H9 (cell line): ENCODE data around the gene ELMOD3. TPM values are rescaled to one million over a fixed set of nuclear protein-coding genes. Genes with fewer than 3 reads are reported as not detected.

Source experiments
- DNase-seq: peaks from one replicate; pipeline ENCODE4 v3.0.0-alpha.2; 2017
- H2AFZ ChIP-seq: one replicate; pipeline ENCODE4 v1.6.1; 2013; ENCODE audit warnings: mild to moderate bottlenecking, low read length, control low read depth, moderate library complexity
- H2AK5ac ChIP-seq: 2 replicates; pipeline ENCODE4 v1.6.1; 2013; ENCODE audit warnings: low read length, control low read depth, mixed read lengths; ENCODE audit not compliant: insufficient read length
- H2BK120ac ChIP-seq: one replicate; pipeline ENCODE4 v1.6.1; 2013; ENCODE audit warnings: low read depth, mild to moderate bottlenecking, low read length, control low read depth, inconsistent platforms; ENCODE audit not compliant: poor library complexity, severe bottlenecking
- H2BK12ac ChIP-seq: 2 replicates; pipeline ENCODE4 v1.6.1; 2013; ENCODE audit warnings: low read length, control low read depth, mixed read lengths, low read depth; ENCODE audit not compliant: insufficient read length
- H2BK15ac ChIP-seq: 2 replicates; pipeline ENCODE4 v1.6.1; 2013; ENCODE audit warnings: low read depth, low read length, control low read depth
- H2BK20ac ChIP-seq: one replicate; pipeline ENCODE4 v1.6.1; 2013; ENCODE audit warnings: low read depth, mild to moderate bottlenecking, low read length, control low read depth, inconsistent platforms; ENCODE audit not compliant: poor library complexity, severe bottlenecking
- H2BK5ac ChIP-seq: 2 replicates; pipeline ENCODE4 v1.6.1; 2013; ENCODE audit warnings: low read length, control low read depth, mixed read lengths; ENCODE audit not compliant: insufficient read length
- H3K14ac ChIP-seq: 2 replicates; pipeline ENCODE4 v1.6.1; 2013; ENCODE audit warnings: low read length, control low read depth; ENCODE audit not compliant: insufficient read depth
- H3K18ac ChIP-seq: 2 replicates; pipeline ENCODE4 v1.6.1; 2013; ENCODE audit warnings: low read depth, mild to moderate bottlenecking, mixed read lengths, low read length, control low read depth; ENCODE audit not compliant: insufficient read length
- H3K23ac ChIP-seq: 2 replicates; pipeline ENCODE4 v1.6.1; 2013; ENCODE audit warnings: low read length, control low read depth, mixed read lengths, low read depth; ENCODE audit not compliant: insufficient read length
- H3K23me2 ChIP-seq: 2 replicates; pipeline ENCODE4 v1.6.1; 2013; ENCODE audit warnings: low read depth, mild to moderate bottlenecking, mixed read lengths, low read length, control low read depth; ENCODE audit not compliant: insufficient read length, poor library complexity, severe bottlenecking
- H3K27ac ChIP-seq: 2 replicates; pipeline ENCODE4 v1.5.1; 2013; ENCODE audit warnings: low read length, control low read depth, mixed read lengths, low read depth; ENCODE audit not compliant: insufficient read length
- H3K27me3 ChIP-seq: 2 replicates; pipeline ENCODE4 v1.6.1; 2013; ENCODE audit warnings: low read length, control low read depth, inconsistent platforms; ENCODE audit not compliant: insufficient read depth
- H3K4ac ChIP-seq: 2 replicates; pipeline ENCODE4 v1.6.1; 2013; ENCODE audit warnings: low read depth, mild to moderate bottlenecking, control low read depth, inconsistent platforms, low read length, moderate library complexity
- H3K4me1 ChIP-seq: 2 replicates; pipeline ENCODE4 v1.6.1; 2013; ENCODE audit warnings: low read length, control low read depth, inconsistent platforms; ENCODE audit not compliant: insufficient read depth
- H3K4me2 ChIP-seq: 2 replicates; pipeline ENCODE4 v1.6.1; 2013; ENCODE audit warnings: low read length, control low read depth, mixed read lengths; ENCODE audit not compliant: insufficient read length, insufficient read depth
- H3K56ac ChIP-seq: 2 replicates; pipeline ENCODE4 v1.6.1; 2013; ENCODE audit warnings: low read depth, mild to moderate bottlenecking, mixed read lengths, low read length, control low read depth; ENCODE audit not compliant: insufficient read length
- H3K79me1 ChIP-seq: 2 replicates; pipeline ENCODE4 v1.6.1; 2013; ENCODE audit warnings: low read depth, mild to moderate bottlenecking, moderate library complexity, low read length, control low read depth, inconsistent platforms; ENCODE audit not compliant: insufficient read depth, poor library complexity, severe bottlenecking
- H3K79me2 ChIP-seq: 2 replicates; pipeline ENCODE4 v1.6.1; 2013; ENCODE audit warnings: low read length, control low read depth, inconsistent platforms; ENCODE audit not compliant: insufficient read depth
- H3K9ac ChIP-seq: 2 replicates; pipeline ENCODE4 v1.6.1; 2013; ENCODE audit warnings: low read length, control low read depth, mixed read lengths; ENCODE audit not compliant: insufficient read length; ENCODE audit errors: extremely low read depth
- H3K9me3 ChIP-seq: one replicate; pipeline ENCODE4 v1.6.1; 2013; ENCODE audit warnings: low read depth, low read length, inconsistent platforms; ENCODE audit not compliant: control insufficient read depth
- H3T11ph ChIP-seq: one replicate; pipeline ENCODE4 v1.6.1; 2013; ENCODE audit warnings: mild to moderate bottlenecking, low read length, control low read depth, inconsistent platforms
- H4K20me1 ChIP-seq: one replicate; pipeline ENCODE4 v1.6.1; 2013; ENCODE audit not compliant: control insufficient read depth, insufficient read length, insufficient read depth
- H4K5ac ChIP-seq: 2 replicates; pipeline ENCODE4 v1.6.1; 2013; ENCODE audit warnings: low read depth, mild to moderate bottlenecking, mixed read lengths, low read length, control low read depth; ENCODE audit not compliant: insufficient read length
- H4K8ac ChIP-seq: replicated peaks from 2 replicates; pipeline ENCODE4 v1.6.1; 2013; ENCODE audit warnings: low read length, control low read depth, mixed read lengths, low read depth; ENCODE audit not compliant: insufficient read length
- H4K91ac ChIP-seq: 2 replicates; pipeline ENCODE4 v1.6.1; 2013; ENCODE audit warnings: low read depth, mild to moderate bottlenecking, moderate library complexity, mixed read lengths, low read length, control low read depth; ENCODE audit not compliant: insufficient read length
- H3K27ac Mint-ChIP-seq, 3 experiments: 2 replicates in 2 of 3; 3 replicates in 1 of 3; pipeline ENCODE4 v1.8.0; 2020 to 2021; ENCODE audit warnings: mixed read lengths in 3 of 3, mild to moderate bottlenecking in 1 of 3, moderate library complexity in 1 of 3
- H3K27me3 Mint-ChIP-seq: 2 replicates; pipeline ENCODE4 v1.8.0; 2021; ENCODE audit warnings: low read depth, mild to moderate bottlenecking, moderate library complexity, mixed read lengths
- H3K36me3 Mint-ChIP-seq, 3 experiments: 2 replicates in 2 of 3; 3 replicates in 1 of 3; pipeline ENCODE4 v1.8.0; 2020 to 2021; ENCODE audit warnings: low read depth in 3 of 3, mixed read lengths in 3 of 3; ENCODE audit not compliant: insufficient read depth in 1 of 3
- H3K4me1 Mint-ChIP-seq, 2 experiments: 2 replicates each; pipeline ENCODE4 v1.8.0; 2020; ENCODE audit warnings: mixed read lengths in 2 of 2
- H3K4me3 Mint-ChIP-seq, 2 experiments: 2 replicates in 1 of 2; 3 replicates in 1 of 2; pipeline ENCODE4 v1.8.0; 2020 to 2021; ENCODE audit warnings: mild to moderate bottlenecking in 2 of 2, mixed read lengths in 2 of 2, moderate library complexity in 1 of 2
- H3K9me3 Mint-ChIP-seq, 2 experiments: 2 replicates in 1 of 2; 3 replicates in 1 of 2; pipeline ENCODE4 v1.8.0; 2020; ENCODE audit warnings: mild to moderate bottlenecking in 2 of 2, mixed read lengths in 2 of 2, moderate library complexity in 1 of 2
- CTCF ChIP-seq: fragments of 200-600 bp; sonication (generic); conservative IDR thresholded peaks from 3 replicates; pipeline ENCODE4 v1.8.0; 2021; ENCODE audit warnings: antibody characterized with exemption, mild to moderate bottlenecking
- WGBS: extraction: QIAGEN DNeasy Blood & Tissue Kit; methylation state at CpG from one replicate; pipeline ENCODE4 v1.1.7; 2013; ENCODE audit warnings: missing lambda C conversion rate, low lambda C conversion rate, mixed read lengths; ENCODE audit not compliant: insufficient read length; ENCODE audit errors: extremely low coverage; 5-methylcytosine and 5-hydroxymethylcytosine counted together
- total RNA-seq: library from RNA; stranded (reverse); gene quantifications from 2 replicates; pipeline ENCODE4 v1.2.1, GENCODE V29; 2021

Gene ELMOD3
- total RNA-seq, 1 experiment from 2014 or later = 7.6 TPM

GRCh38 chr2:85418132-85419008, 63.8 kb downstream of the ELMOD3 start, which contains the start of gene SH2D6:
Gene SH2D6 (plus strand): TSS chr2:85418714. CDS start chr2:85429466, 10,752 bp downstream.
- Histone ChIP-seq H4K5ac (no peak within 1 kb of the TSS), H2BK5ac (no peak within 1 kb of the TSS), H4K91ac (peak within 1 kb of the TSS; percentile 12), H2AFZ (no peak within 1 kb of the TSS), H2BK120ac (no peak within 1 kb of the TSS), H3T11ph (no peak within 1 kb of the TSS), H3K79me1 (no peaks in the 10 kb centered on the region), H3K4ac (no peak within 1 kb of the TSS), H3K56ac (no peak within 1 kb of the TSS), H2BK15ac (no peak within 1 kb of the TSS), H3K23ac (no peak within 1 kb of the TSS), H2BK12ac (no peak within 1 kb of the TSS), H3K79me2 (no peaks in the 10 kb centered on the region), H3K9ac (peak within 1 kb of the TSS; percentile 60), H4K20me1 (peaks cover 2% of the 10 kb centered on the region), H3K18ac (peak within 1 kb of the TSS; percentile 80), H3K9me3 (no peaks in the 10 kb centered on the region), H3K4me2 (peak within 1 kb of the TSS; percentile 32), H3K27me3 (no peaks in the 10 kb centered on the region), H4K8ac (no peak within 1 kb of the TSS), H3K14ac (peak within 1 kb of the TSS; percentile 79), H2BK20ac (no peak within 1 kb of the TSS), H3K27ac (no peak within 1 kb of the TSS), H3K23me2 (peaks cover 10% of the 10 kb centered on the region), H2AK5ac (no peak within 1 kb of the TSS), H3K4me1 (peaks cover 6% of the 10 kb centered on the region; the same call in 1 of the 2 replicates)
- no peaks in the 10 kb centered on the region for H3K9me3 Mint-ChIP-seq
- no peaks in the 10 kb centered on the region for H3K36me3 Mint-ChIP-seq
- H3K27me3 Mint-ChIP-seq = peaks cover 2% of the 10 kb centered on the region
- peaks cover 28 to 29% of the 10 kb centered on the region in 2 experiments for H3K4me1 Mint-ChIP-seq
- H3K4me3 Mint-ChIP-seq = peak within 1 kb of the TSS; percentile 88 to 91
- DNase-seq = peak; percentile 89
- no peak for TF ChIP-seq CTCF
- peak within 1 kb of the TSS; percentile 90 to 100 (median 98) for H3K27ac Mint-ChIP-seq
- no CpG with 5 or more reads among the region's 57 CpGs for WGBS
